ENCODE data around the gene NFASC.
A peak's percentile ranks its signal among the peaks of the same experiment; 100 is the strongest.

The NFASC gene

DNA sequence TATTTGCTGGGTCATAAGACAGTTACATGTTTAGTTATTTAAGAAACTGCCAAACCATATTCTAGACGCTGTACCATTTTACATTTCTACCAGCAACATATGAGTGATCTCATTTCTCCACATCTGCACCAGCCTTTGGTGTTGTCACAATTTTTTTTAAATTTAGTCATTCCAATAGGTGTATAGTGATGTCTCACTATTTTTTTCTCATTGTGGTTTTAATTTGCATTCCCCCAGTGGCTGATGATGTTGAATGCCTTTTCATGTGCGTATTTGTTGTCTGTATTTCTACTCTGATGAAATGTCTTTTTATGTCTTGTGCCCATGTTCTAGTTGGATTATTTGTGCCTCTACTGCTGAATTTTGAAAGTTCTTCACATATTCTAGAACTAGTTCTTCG lies 38.4 kb downstream of the NFASC start:
- Histone ChIP-seq H3K27ac (ENCODE audit: low read depth, low read length, severe bottlenecking) (no peak overlapping the region), H3K4me3 (ENCODE audit: extremely low read depth, insufficient read depth, low read length, poor library complexity, severe bottlenecking) (no peak overlapping the region), H3K36me3 (ENCODE audit: control insufficient read depth, insufficient read depth, low read length) (no peaks in the 10 kb centered on the region), H3K4me1 (ENCODE audit: control insufficient read depth, insufficient read depth, low read length, poor library complexity, severe bottlenecking) (no peaks in the 10 kb centered on the region), H3K9me3 (ENCODE audit: control insufficient read depth, low read length) (no peaks in the 10 kb centered on the region)
- WGBS, 2 experiments (ENCODE audit: insufficient coverage in 2 of 2) = 100% methylated on average over 1 of the region's 3 CpGs; no CpG with 5 or more reads in 1 of the 2 experiments

DNA sequence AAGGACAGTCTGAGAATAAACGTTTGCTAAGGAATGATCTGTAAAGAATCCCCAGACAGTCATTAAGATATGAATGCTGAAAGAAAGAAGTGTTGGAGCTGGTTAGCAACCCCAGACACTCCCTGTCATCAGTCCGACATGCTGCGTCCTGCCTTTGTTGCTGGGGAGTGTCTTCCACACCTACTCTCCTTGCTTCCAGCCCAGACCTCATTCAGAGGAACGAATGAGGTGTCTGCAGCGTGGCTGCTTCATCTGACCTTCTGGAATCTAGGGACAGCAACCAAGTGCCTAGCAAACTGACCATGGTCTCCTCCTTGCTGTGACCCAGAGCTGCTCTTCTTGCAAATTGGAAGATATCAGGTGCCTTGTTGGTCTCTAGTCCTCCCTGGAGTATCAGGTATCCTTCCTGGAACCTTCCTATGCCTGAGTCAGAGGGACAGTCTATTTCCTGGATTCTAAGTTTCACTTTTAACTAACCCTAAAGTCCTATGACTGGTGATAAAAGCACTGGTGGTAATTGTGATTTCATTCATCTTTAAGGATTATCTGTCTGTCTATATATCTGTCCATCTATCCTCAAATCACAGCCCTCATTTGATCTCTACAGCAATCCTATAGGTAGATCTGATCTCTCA lies 45.3 kb downstream of the NFASC start:
- 73 to 75% methylated on average over 5 of the region's 5 CpGs for WGBS, 2 experiments (ENCODE audit: insufficient coverage in 2 of 2)
- no peaks in the 10 kb centered on the region for H3K36me3 ChIP-seq (ENCODE audit: control insufficient read depth, insufficient read depth, low read length)
- H3K9me3 ChIP-seq (ENCODE audit: control insufficient read depth, low read length) = no peaks in the 10 kb centered on the region
- H3K4me1 ChIP-seq (ENCODE audit: control insufficient read depth, insufficient read depth, low read length, poor library complexity, severe bottlenecking) = peaks cover 5% of the 10 kb centered on the region
- no peak overlapping the region for H3K4me3 ChIP-seq (ENCODE audit: extremely low read depth, insufficient read depth, low read length, poor library complexity, severe bottlenecking)
- no peak overlapping the region for H3K27ac ChIP-seq (ENCODE audit: low read depth, low read length, severe bottlenecking)

DNA sequence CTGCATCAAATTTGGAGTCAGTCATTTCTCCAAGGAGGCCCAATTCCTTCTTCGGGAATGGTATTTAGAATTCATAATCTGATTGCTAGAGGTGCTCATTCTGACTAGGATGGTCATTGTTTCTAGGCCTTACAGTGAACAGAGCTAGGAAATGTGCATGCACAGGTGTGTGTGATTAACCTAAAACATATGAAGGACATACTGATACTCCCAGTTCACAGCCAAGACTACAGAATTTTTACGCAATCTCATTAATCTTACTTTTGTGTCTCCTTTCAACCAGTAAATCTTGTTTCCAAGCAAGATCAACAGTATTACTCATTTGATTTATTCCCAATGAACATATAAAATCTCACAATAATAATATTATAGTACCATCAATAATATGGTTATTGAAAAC lies 47.1 kb downstream of the NFASC start:
- no peaks in the 10 kb centered on the region for H3K36me3 ChIP-seq (ENCODE audit: control insufficient read depth, insufficient read depth, low read length)
- H3K4me3 ChIP-seq (ENCODE audit: extremely low read depth, insufficient read depth, low read length, poor library complexity, severe bottlenecking) = no peak overlapping the region
- no peak overlapping the region for H3K27ac ChIP-seq (ENCODE audit: low read depth, low read length, severe bottlenecking)
- peaks cover 5% of the 10 kb centered on the region for H3K4me1 ChIP-seq (ENCODE audit: control insufficient read depth, insufficient read depth, low read length, poor library complexity, severe bottlenecking)
- no peaks in the 10 kb centered on the region for H3K9me3 ChIP-seq (ENCODE audit: control insufficient read depth, low read length)
- 94 to 95% methylated on average over 2 of the region's 2 CpGs for WGBS, 2 experiments (ENCODE audit: insufficient coverage in 2 of 2)

DNA sequence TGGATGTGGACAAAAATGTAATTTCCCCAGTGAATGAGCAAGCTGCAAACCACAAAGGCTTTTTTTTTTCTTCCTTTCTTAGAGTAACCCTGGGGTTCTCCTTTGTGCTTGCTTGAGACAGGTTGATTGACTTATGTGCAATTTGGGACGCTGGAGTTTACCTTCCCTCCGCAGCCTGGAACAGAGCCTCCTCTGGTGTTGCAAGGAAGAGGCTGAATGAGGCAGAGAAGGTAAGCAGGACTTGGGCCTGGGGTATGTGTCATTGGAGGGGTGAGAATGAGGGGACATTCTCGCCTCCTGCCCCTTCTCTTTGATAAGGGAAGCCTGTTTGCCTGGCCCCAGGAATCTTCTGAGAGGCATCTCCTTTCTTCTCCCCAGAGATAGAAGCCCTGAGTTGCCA lies 49.8 kb downstream of the NFASC start:
- WGBS, 2 experiments (ENCODE audit: insufficient coverage in 2 of 2) = 21 to 67% methylated on average over 1 to 3 of the region's 3 CpGs
- Histone ChIP-seq H3K4me1 (ENCODE audit: control insufficient read depth, insufficient read depth, low read length, poor library complexity, severe bottlenecking) (peaks cover 26% of the 10 kb centered on the region), H3K9me3 (ENCODE audit: control insufficient read depth, low read length) (no peaks in the 10 kb centered on the region), H3K36me3 (ENCODE audit: control insufficient read depth, insufficient read depth, low read length) (no peaks in the 10 kb centered on the region), H3K4me3 (ENCODE audit: extremely low read depth, insufficient read depth, low read length, poor library complexity, severe bottlenecking) (no peak overlapping the region), H3K27ac (ENCODE audit: low read depth, low read length, severe bottlenecking) (no peak overlapping the region)

DNA sequence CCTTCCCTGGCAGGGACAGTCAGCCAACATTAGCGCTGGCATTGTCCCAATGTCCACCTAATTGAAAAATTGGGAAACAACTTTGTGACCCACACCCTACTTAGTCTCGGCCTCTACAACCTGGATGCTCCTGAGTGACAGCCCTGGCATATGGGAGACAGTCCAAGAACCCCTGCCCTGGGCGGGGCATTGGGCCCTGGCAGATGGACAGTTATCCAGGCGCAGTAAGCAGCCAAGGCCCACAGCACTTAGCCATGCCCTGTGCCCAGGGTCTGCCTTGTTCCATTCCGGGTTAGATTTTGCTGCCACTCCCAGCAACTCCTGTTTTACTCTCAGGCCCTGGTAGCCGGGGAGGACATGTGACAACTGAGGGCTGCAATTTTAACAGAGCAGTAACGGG lies 50.3 kb downstream of the NFASC start:
- 80 to 83% methylated on average over 7 of the region's 7 CpGs for WGBS, 2 experiments (ENCODE audit: insufficient coverage in 2 of 2)
- H3K9me3 ChIP-seq (ENCODE audit: control insufficient read depth, low read length) = no peaks in the 10 kb centered on the region
- no peaks in the 10 kb centered on the region for H3K36me3 ChIP-seq (ENCODE audit: control insufficient read depth, insufficient read depth, low read length)
- no peak overlapping the region for H3K27ac ChIP-seq (ENCODE audit: low read depth, low read length, severe bottlenecking)
- peaks cover 27% of the 10 kb centered on the region for H3K4me1 ChIP-seq (ENCODE audit: control insufficient read depth, insufficient read depth, low read length, poor library complexity, severe bottlenecking)
- no peak overlapping the region for H3K4me3 ChIP-seq (ENCODE audit: extremely low read depth, insufficient read depth, low read length, poor library complexity, severe bottlenecking)

DNA sequence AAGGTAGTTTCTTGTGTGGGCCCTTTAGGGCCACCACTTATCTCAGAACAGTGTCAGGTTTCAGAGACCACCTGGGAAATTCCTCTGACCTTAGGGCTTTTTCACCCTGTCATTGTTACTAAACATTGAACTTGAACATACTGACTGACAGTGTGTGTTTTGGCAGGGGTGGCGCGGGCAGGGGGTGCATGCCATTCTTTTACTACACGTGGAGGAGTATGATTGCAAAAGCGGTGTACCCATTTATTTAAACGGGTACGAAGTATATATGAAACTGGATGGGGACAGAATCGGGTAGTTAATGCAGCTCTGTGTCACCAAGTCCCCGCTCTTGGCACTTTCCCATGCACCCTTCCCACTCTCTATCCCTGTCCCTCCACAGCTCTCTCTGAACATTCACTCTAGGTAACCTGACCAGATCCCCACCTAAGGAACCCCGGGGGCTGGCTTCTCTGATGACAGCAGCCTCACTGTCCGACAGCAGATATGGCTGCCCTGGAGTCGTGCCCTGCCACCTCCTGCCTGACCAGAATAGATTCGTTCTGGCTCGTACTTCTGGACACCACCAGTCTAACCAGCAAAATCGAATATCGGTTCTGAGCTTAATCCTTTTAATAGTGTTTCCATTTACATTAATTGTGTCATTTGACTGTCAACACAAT lies 51.3 kb downstream of the NFASC start:
- H3K4me3 ChIP-seq (ENCODE audit: extremely low read depth, insufficient read depth, low read length, poor library complexity, severe bottlenecking) = no peak overlapping the region
- peaks cover 27% of the 10 kb centered on the region for H3K4me1 ChIP-seq (ENCODE audit: control insufficient read depth, insufficient read depth, low read length, poor library complexity, severe bottlenecking)
- no peaks in the 10 kb centered on the region for H3K36me3 ChIP-seq (ENCODE audit: control insufficient read depth, insufficient read depth, low read length)
- H3K27ac ChIP-seq (ENCODE audit: low read depth, low read length, severe bottlenecking) = no peak overlapping the region
- 87% methylated on average over 10 to 13 of the region's 15 CpGs for WGBS, 2 experiments (ENCODE audit: insufficient coverage in 2 of 2)
- H3K9me3 ChIP-seq (ENCODE audit: control insufficient read depth, low read length) = no peaks in the 10 kb centered on the region

DNA sequence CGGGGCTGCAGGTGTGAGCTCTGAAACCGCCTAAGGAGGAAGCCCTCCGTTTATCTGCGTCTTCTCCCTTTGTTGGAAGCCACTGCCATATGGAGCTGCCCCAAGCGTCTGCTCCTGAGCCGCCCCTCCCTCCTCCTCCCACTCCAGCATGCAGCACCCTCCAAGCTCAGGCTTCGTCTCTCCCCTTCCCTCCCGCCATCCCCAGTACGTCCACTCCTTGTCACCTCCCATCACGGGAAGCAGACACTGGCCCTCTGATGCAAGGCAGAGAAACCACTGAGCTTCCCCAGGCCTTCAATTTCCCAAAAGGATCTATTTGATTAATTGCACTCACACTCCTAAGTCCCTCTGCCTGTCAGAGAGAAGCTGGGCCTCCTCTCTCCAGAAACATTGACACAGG lies 52.5 kb downstream of the NFASC start:
- no peak overlapping the region for H3K27ac ChIP-seq (ENCODE audit: low read depth, low read length, severe bottlenecking)
- H3K36me3 ChIP-seq (ENCODE audit: control insufficient read depth, insufficient read depth, low read length) = no peaks in the 10 kb centered on the region
- WGBS, 2 experiments (ENCODE audit: insufficient coverage in 2 of 2) = 49 to 51% methylated on average over 10 of the region's 10 CpGs
- no peaks in the 10 kb centered on the region for H3K9me3 ChIP-seq (ENCODE audit: control insufficient read depth, low read length)
- peaks cover 31% of the 10 kb centered on the region for H3K4me1 ChIP-seq (ENCODE audit: control insufficient read depth, insufficient read depth, low read length, poor library complexity, severe bottlenecking)
- no peak overlapping the region for H3K4me3 ChIP-seq (ENCODE audit: extremely low read depth, insufficient read depth, low read length, poor library complexity, severe bottlenecking)

DNA sequence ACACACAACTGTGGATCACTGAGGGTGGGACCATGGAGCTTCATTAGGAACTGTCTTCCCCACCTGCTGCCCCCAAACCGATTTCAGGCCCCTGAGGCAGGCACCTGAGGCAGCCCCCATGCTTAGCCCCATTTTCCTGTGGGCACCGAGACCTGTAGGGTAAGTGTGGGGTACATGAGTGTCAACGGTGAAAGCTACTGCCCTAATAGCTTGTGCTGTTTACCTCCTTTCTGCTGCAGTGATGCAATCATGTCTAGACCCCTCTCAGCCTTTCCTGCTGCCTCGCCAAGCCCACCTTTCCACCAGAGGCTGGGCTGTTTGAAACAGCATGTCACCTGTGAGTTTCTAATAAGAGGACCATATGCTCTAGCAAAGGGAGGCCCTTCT lies 53.0 kb downstream of the NFASC start:
- WGBS, 2 experiments (ENCODE audit: insufficient coverage in 2 of 2) = 33 to 83% methylated on average over 1 to 2 of the region's 4 CpGs

DNA sequence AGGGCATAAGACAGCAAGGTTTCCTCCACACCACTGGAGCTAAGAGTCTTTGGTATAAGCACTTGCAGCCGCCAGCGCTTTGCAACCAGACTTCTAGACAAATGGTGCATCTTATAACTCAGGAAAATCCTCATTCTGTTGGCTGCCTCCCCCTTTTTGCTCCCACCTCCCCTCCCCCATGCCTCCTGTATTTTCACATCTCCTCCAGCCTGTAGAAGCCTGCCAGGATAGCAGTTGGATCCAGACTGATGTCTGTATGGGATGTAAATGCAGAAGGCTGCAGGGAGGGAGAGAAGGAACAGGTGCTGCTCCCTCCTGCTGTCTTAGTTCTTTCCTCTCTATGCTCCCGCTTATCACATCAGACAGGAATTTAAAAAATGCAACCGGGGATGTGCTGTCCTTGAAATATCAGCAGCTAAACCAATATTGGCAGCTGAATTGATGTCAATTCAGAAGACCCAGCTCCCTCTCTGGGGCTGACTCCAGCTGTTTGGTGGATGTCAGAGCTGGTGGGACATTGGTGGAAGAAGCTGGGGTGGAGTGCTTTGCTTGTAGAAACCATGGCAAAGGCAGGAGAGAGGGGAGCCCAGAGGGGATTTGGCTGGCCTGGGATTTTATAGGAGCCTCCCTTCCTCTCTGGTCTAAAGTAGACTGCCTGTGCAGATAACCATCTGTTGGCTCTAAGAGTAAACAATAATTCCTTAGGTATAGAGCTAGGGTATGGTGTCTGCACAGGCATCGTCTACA lies 53.5 kb downstream of the NFASC start:
- Histone ChIP-seq H3K9me3 (ENCODE audit: control insufficient read depth, low read length) (no peaks in the 10 kb centered on the region), H3K27ac (ENCODE audit: low read depth, low read length, severe bottlenecking) (peak overlapping the region; percentile 23), H3K4me3 (ENCODE audit: extremely low read depth, insufficient read depth, low read length, poor library complexity, severe bottlenecking) (no peak overlapping the region), H3K36me3 (ENCODE audit: control insufficient read depth, insufficient read depth, low read length) (no peaks in the 10 kb centered on the region), H3K4me1 (ENCODE audit: control insufficient read depth, insufficient read depth, low read length, poor library complexity, severe bottlenecking) (peaks cover 36% of the 10 kb centered on the region)
- 30 to 54% methylated on average over 4 to 5 of the region's 5 CpGs for WGBS, 2 experiments (ENCODE audit: insufficient coverage in 2 of 2)

More for the DNA sequence above, 53.0 kb downstream of the NFASC start:
- Histone ChIP-seq H3K36me3 (ENCODE audit: control insufficient read depth, insufficient read depth, low read length) (no peaks in the 10 kb centered on the region), H3K9me3 (ENCODE audit: control insufficient read depth, low read length) (no peaks in the 10 kb centered on the region), H3K27ac (ENCODE audit: low read depth, low read length, severe bottlenecking) (no peak overlapping the region), H3K4me1 (ENCODE audit: control insufficient read depth, insufficient read depth, low read length, poor library complexity, severe bottlenecking) (peaks cover 31% of the 10 kb centered on the region), H3K4me3 (ENCODE audit: extremely low read depth, insufficient read depth, low read length, poor library complexity, severe bottlenecking) (no peak overlapping the region)

DNA sequence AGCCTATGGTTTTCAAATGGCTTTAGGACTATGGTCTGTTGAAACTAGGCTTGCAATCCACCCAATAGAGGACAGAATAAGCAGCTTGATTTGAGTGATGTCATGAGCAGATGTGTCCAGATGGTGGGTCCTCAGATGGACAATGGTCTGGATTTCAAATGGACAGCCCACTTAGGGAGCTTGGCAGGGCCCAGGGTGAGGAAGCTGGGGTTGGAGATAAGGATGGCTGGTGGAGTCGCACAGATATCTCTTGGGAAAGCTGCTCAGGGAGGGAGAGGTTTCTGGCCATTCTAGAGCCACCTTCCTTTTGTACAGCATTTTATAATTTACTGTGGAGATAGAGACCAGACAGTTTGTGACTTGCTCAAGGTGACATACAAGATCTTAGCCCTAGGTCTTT lies 55.0 kb downstream of the NFASC start:
- Histone ChIP-seq H3K9me3 (ENCODE audit: control insufficient read depth, low read length) (no peaks in the 10 kb centered on the region), H3K4me3 (ENCODE audit: extremely low read depth, insufficient read depth, low read length, poor library complexity, severe bottlenecking) (no peak overlapping the region), H3K4me1 (ENCODE audit: control insufficient read depth, insufficient read depth, low read length, poor library complexity, severe bottlenecking) (peaks cover 32% of the 10 kb centered on the region), H3K36me3 (ENCODE audit: control insufficient read depth, insufficient read depth, low read length) (no peaks in the 10 kb centered on the region), H3K27ac (ENCODE audit: low read depth, low read length, severe bottlenecking) (no peak overlapping the region)
- 83% methylated on average over 1 of the region's 1 CpG; no CpG with 5 or more reads in 1 of the 2 experiments for WGBS, 2 experiments (ENCODE audit: insufficient coverage in 2 of 2)
